ENCODE measurements around the gene YEATS2. TPM values are rescaled to one million over a fixed set of nuclear protein-coding genes. Genes with fewer than 3 reads are reported as not detected.

Gene YEATS2
- total RNA-seq, 1 experiment from 2014 or later: 34.5 TPM

GRCh38 chr3:183796372-183796771 lies 98.8 kb downstream of the YEATS2 start:
- no peaks in the 10 kb centered on the region for H3K9me3 ChIP-seq
- no peaks in the 10 kb centered on the region for H3K4me1 ChIP-seq
- Mint-ChIP-seq H3K36me3 (ENCODE audit: insufficient read depth, unreplicated experiment) (peaks cover 46% of the 10 kb centered on the region), H3K27me3 (ENCODE audit: insufficient read depth, unreplicated experiment) (no peaks in the 10 kb centered on the region), H3K4me3 (ENCODE audit: unreplicated experiment) (no peak overlapping the region), H3K27ac (ENCODE audit: unreplicated experiment) (no peak overlapping the region), H3K4me1 (ENCODE audit: low read depth, unreplicated experiment) (no peaks in the 10 kb centered on the region), H3K9me3 (ENCODE audit: unreplicated experiment) (no peaks in the 10 kb centered on the region)
- TF ChIP-seq CTCF (IDR thresholded peaks at IDR 0.05; ENCODE audit: insufficient read depth in 1 of 2, low read depth in 1 of 2, low read length in 1 of 2, severe bottlenecking in 1 of 2, unreplicated experiment in 1 of 2): no peak
- ChIA-PET CTCF (no interaction called here), POLR2A (no interaction called here)
- peaks cover 4% of the 10 kb centered on the region for H3K36me3 ChIP-seq (ENCODE audit: control insufficient read depth, insufficient read depth, low read length)
- BruUV-seq (replicated peaks): no TSS peak
- intact Hi-C loops (cut with micrococcal nuclease; ENCODE audit: unreplicated experiment): no loop called here
- no peak for DNase-seq
- no peaks in the 10 kb centered on the region for H3K27me3 ChIP-seq (replicated peaks; ENCODE audit: control insufficient read depth, insufficient read depth, low read length)
- no peak overlapping the region for H3K4me3 ChIP-seq (ENCODE audit: low read depth, low read length)

GRCh38 chr3:183797996-183798395 lies 100.4 kb downstream of the YEATS2 start:
- Mint-ChIP-seq H3K4me1 (ENCODE audit: low read depth, unreplicated experiment) (no peaks in the 10 kb centered on the region), H3K27ac (ENCODE audit: unreplicated experiment) (no peak overlapping the region), H3K9me3 (ENCODE audit: unreplicated experiment) (no peaks in the 10 kb centered on the region), H3K4me3 (ENCODE audit: unreplicated experiment) (no peak overlapping the region), H3K36me3 (ENCODE audit: insufficient read depth, unreplicated experiment) (peaks cover 43% of the 10 kb centered on the region), H3K27me3 (ENCODE audit: insufficient read depth, unreplicated experiment) (no peaks in the 10 kb centered on the region)
- H3K27me3 ChIP-seq (replicated peaks; ENCODE audit: control insufficient read depth, insufficient read depth, low read length): no peaks in the 10 kb centered on the region
- POLR2A ChIA-PET: no interaction called here
- peaks cover 4% of the 10 kb centered on the region for H3K36me3 ChIP-seq (ENCODE audit: control insufficient read depth, insufficient read depth, low read length)
- H3K4me1 ChIP-seq: no peaks in the 10 kb centered on the region
- H3K4me3 ChIP-seq (ENCODE audit: low read depth, low read length): no peak overlapping the region
- BruUV-seq (replicated peaks): no TSS peak
- TF ChIP-seq CTCF (IDR thresholded peaks at IDR 0.05; ENCODE audit: insufficient read depth in 1 of 2, low read depth in 1 of 2, low read length in 1 of 2, severe bottlenecking in 1 of 2, unreplicated experiment in 1 of 2): no peak
- intact Hi-C loops (cut with micrococcal nuclease; ENCODE audit: unreplicated experiment): no loop called here
- CTCF ChIA-PET: no interaction called here
- DNase-seq: no peak
- no peaks in the 10 kb centered on the region for H3K9me3 ChIP-seq

GRCh38 chr3:183799461-183799860 lies 101.9 kb downstream of the YEATS2 start:
- H3K27me3 Mint-ChIP-seq (ENCODE audit: insufficient read depth, unreplicated experiment): no peaks in the 10 kb centered on the region
- H3K27ac Mint-ChIP-seq (ENCODE audit: unreplicated experiment): no peak overlapping the region
- no peaks in the 10 kb centered on the region for H3K9me3 ChIP-seq
- peaks cover 46% of the 10 kb centered on the region for H3K36me3 Mint-ChIP-seq (ENCODE audit: insufficient read depth, unreplicated experiment)
- BruUV-seq (replicated peaks): no TSS peak
- no peak for TF ChIP-seq CTCF (IDR thresholded peaks at IDR 0.05; ENCODE audit: insufficient read depth in 1 of 2, low read depth in 1 of 2, low read length in 1 of 2, severe bottlenecking in 1 of 2, unreplicated experiment in 1 of 2)
- intact Hi-C loops (cut with micrococcal nuclease; ENCODE audit: unreplicated experiment): no loop called here
- no peak overlapping the region for H3K4me3 ChIP-seq (ENCODE audit: low read depth, low read length)
- no peaks in the 10 kb centered on the region for H3K4me1 ChIP-seq
- H3K27me3 ChIP-seq (replicated peaks; ENCODE audit: control insufficient read depth, insufficient read depth, low read length): no peaks in the 10 kb centered on the region
- no peak for DNase-seq
- H3K4me1 Mint-ChIP-seq (ENCODE audit: low read depth, unreplicated experiment): no peaks in the 10 kb centered on the region
- peaks cover 6% of the 10 kb centered on the region for H3K36me3 ChIP-seq (ENCODE audit: control insufficient read depth, insufficient read depth, low read length)
- CTCF ChIA-PET: no interaction called here
- H3K4me3 Mint-ChIP-seq (ENCODE audit: unreplicated experiment): no peak overlapping the region
- H3K9me3 Mint-ChIP-seq (ENCODE audit: unreplicated experiment): no peaks in the 10 kb centered on the region
- POLR2A ChIA-PET: no interaction called here

Data from Caco-2 (cell line).